Frontal cortex (tissue), 4 donors: ENCODE results near the gene CCDC40. TPM values are rescaled to one million over a fixed set of nuclear protein-coding genes. Genes with fewer than 3 reads are reported as not detected.

Experiments
- DNase-seq, 2 donors: peaks; one replicate each; pipeline ENCODE4 v3.0.0; 2012; ENCODE audit warnings: low spot score in 2 of 2
- FAIRE-seq: peaks from 2 replicates; lab custom pipeline; 2012; peaks lifted over from hg19 to GRCh38; lab: Jason Lieb, UNC
- total RNA-seq: library from RNA; depleted of rRNA; stranded (reverse); fragments of >200 nt; gene quantifications from one replicate; pipeline ENCODE4 v1.2.3, GENCODE V29; 2014
- donor health status: control.
- donor health status: control.
- donor health status: control.

CCDC40 gene
- total RNA-seq, 1 donor from 2014 or later, result 6.5 TPM

GRCh38 chr17:80012765-80013741 is 23.4 kb upstream of the CCDC40 start:
- DNase-seq (no peak), FAIRE-seq (no peak)

GRCh38 chr17:80017226-80018010 is 19.0 kb upstream of the CCDC40 start:
- FAIRE-seq, result no peak
- DNase-seq, result no peak

GRCh38 chr17:80018917-80019651 is 17.4 kb upstream of the CCDC40 start:
- FAIRE-seq, result no peak

GRCh38 chr17:80021600-80021999 is 14.8 kb upstream of the CCDC40 start:
- DNase-seq (no peak), FAIRE-seq (no peak)

More at GRCh38 chr17:80018917-80019651, 17.4 kb upstream of the CCDC40 start:
- no peak for DNase-seq

DNA sequence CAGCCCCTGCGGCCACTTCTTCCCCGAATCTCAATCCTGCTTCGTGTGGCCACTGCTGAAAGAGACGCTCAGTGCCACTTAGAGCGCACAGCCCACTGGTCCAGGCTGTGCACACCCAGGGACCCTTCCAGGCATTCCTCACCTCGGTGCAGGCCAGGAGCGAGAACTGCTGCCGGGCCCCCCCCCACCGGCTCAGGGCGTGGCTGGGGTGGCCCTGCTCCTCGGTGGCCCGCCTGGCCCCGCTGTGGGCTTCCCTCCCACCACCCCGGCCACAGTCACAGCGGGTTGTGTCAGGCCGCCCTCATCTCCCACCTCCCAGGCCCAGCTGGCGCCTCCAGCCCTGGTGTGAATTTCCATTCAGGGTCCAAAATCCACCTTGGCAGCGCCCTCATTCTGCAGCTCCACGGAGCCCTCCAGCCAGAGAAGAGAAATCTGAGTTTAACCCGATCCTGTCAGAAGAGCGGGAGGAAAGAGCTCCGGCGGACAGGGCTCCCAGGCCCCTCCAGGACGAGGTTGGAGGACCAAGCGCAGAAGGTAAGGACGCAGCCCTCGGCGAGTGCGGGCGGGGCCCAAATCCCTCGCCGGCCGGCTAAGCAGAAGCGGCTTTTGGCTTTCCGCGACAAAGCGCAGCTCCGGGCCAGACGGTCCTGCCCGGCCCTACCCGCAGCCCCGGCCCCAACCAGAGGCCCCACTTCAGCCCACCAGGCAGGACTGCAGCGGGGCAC is 12.8 kb upstream of the CCDC40 start:
- DNase-seq (no peak), FAIRE-seq (no peak)

- DNase-seq (no peak), FAIRE-seq (no peak)
These were observed 12.1 kb upstream of the CCDC40 start for GRCh38 chr17:80024206-80024972.

DNA sequence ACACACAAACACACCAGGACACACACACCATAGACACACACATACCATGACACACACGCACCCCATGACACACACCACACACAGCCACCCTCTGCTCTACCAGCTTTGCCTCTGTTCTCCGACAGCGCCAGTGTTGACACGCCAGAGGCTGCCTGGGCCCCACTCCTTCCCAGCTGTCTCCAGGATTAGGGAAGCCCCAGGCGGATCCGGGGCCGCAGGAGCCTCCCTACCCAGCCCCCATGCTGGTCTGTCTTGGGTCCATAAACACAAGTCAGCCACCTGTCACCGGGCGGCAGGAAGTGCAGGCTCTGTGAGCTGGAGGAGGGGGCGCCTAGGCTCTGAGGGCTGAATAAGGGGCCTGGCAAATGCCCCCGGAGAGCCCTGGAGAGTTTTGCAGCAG is 11.3 kb upstream of the CCDC40 start:
- FAIRE-seq, result no peak
- DNase-seq, result peak in 1 of 2 donors; percentile 22

DNA sequence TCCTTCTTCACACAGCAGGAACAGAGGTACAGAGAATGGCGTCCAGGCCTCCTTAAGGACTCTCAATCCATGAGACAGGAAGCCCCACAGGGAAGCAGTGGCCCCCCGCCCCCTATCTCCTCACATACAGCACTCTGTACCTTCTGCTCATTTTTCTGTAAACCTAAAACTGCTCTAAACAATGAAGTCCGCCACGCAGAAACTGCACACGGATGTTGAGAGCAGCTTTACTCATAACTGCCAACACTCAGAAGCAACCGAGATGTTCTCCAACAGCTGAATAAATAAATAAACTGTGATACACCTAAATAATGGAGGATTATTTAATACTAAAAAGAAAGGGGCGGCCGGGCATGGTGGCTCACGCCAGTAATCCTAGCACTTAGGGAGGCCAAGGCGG is 10.6 kb upstream of the CCDC40 start:
- FAIRE-seq, result no peak
- no peak for DNase-seq

- no peak for DNase-seq
- FAIRE-seq, result no peak
These were observed 9.9 kb upstream of the CCDC40 start for GRCh38 chr17:80026359-80027042.

DNA sequence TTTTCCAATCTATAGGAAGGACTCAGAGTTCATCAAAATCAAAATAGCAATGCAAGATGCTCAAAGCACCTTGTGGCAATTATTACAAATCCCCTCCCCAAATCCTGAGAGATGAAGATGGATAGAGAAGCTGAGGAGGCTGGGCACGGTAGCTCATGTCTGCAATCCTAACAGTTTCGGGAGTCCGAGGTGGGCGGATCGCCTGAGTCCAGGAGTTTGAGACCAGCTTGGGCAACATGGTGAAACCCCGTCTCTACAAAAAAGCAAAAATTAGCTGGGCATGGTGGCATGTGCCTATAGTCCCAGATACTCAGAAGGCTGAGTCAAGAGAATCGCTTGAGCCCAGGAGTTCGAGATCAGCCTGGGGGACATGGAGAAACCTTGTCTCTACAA is 9.4 kb upstream of the CCDC40 start:
- no peak for FAIRE-seq
- DNase-seq, result no peak

DNA sequence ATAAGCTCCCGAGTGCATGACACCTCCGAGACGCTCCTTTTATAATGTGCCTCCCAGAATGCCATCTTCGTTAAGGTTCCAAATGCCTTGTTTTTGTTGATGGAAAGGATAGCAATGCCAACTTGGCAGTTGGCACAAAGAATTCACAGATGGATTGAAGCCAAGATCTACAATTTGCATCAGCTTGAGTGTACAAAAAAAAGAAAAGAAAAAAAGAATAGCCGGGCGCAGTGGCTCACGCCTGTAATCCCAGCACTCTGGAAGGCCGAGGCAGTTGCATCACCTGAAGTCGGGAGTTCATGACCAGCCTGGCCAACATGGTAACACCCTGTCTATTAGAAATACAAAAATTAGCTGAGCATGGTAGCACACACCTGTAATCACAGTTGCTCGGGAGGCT is 8.4 kb upstream of the CCDC40 start:
- FAIRE-seq (no peak), DNase-seq (no peak)

DNA sequence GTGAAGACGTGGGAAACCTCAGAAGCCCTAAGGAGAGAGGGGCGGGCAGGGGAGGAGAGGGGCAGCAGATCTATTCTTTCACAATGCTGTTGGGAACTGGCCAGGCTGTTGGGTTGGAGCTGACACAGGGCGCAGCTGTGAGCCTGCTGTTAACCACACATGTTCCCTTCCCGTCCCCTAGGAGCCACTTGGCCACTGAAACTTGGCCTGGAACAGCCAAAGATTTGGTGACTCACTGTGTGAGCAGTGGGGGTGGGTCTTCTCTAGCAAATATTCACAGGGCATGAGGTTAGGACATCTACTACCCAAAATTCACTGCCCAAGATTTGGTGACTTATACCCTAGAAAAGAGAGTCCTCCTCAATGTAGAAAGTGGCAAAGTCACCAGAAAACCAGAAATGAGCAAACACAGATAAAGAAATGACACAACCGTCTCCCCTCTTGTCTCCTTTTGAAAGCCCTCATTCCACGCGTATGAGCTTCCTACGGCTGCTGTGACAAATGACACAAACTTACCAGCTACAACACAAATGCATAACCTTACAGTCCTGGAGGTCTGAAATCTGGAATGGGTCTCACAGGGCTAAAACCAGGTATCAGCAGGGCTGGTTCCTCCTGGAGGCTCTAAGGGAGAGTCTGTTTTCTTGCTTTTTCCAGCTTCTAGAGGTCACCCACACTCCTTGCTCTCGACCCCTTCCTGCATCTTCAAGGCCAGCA is 7.0 kb upstream of the CCDC40 start:
- DNase-seq, result peak; percentile 36 to 56
- FAIRE-seq, result no peak

DNA sequence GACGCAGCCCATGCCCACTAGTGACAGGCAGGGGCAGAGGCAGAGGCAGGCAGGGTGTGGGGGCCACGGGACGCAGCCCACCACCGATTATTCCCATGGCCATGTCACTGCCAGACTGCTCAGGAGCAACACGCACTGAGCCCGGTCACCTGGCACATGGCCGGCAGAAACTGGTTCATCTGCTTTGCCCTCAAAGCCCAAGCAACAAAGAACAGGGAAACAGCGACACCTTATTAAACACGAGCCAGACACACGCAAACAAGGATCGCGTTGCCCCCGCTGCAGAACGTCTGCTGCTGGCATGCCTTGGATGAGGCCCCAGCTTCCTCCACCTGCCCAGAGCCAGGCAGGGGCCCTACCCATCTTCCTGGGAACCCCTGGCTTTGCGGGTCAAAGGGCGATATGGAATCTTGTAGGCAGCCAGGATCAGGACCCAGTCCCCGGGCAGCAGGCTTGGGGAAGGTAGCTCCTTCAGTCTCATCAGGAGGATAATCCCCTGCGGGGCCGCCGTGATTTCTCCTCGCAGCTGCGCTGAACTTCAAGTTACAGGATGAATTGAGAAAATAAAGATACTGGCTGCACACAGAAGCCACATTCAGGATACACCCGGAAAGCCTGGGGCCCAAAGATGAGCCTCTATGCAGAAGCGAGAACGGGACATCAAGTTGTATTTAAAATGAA is 5.6 kb upstream of the CCDC40 start:
- no peak for DNase-seq
- FAIRE-seq, result no peak

GRCh38 chr17:80031691-80032430 is 4.6 kb upstream of the CCDC40 start:
- FAIRE-seq (no peak), DNase-seq (no peak)

DNA sequence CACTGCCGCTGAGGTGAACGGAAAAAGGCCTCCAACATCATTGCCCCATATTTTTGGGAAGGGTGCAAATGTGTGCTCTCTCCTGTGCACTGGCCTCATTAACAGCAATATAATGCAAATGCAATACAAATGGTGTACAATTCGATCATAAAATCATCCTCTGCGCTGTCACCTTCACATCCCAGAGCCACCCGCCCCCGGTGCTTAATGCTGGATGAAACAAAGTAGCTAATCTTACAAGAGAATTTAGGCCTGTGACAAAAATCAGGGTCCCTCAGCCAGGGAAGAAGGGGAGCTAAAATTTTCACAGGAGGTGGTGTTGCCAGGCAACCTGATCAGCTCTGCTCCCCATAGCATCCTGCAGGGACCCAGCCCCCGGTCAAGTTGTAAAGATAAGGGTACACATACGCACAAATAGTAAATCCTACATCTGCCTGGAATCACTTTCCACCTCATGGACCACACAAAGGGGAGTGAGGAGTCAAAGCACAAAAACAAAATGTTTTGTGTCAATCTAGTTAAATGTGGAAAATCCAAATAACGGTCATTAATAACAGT is 3.7 kb upstream of the CCDC40 start:
- FAIRE-seq (no peak), DNase-seq (no peak)

- no peak for DNase-seq
- FAIRE-seq, result no peak
These were observed 2.6 kb upstream of the CCDC40 start for GRCh38 chr17:80033840-80034239.
